ENCODE measurements around the gene SUPT3H.

- TF ChIP-seq SUZ12 (IDR thresholded peaks at IDR 0.05; ENCODE audit: extremely low read depth, insufficient read depth, insufficient read length) = no peak
- no peak for TF ChIP-seq ZNF274 (IDR thresholded peaks at IDR 0.05; ENCODE audit: low read depth, low read length)
Observed at GRCh38 chr6:44856479-44856878, 521.3 kb downstream of the SUPT3H start.
